Dendritic cell treated with granulocyte-macrophage colony-stimulating factor and Interleukin-4, amounts not matched to agents 40 ng/mL and 50 ng/mL, for 4 days (primary cell): Measurements from ENCODE around the gene CAPN15.

Source experiments
- H3K27ac Mint-ChIP-seq: one replicate; pipeline ENCODE4 v1.8.0; 2022; ENCODE audit warnings: mild to moderate bottlenecking, mixed read lengths
- H3K27me3 Mint-ChIP-seq: one replicate; pipeline ENCODE4 v1.8.0; 2022; ENCODE audit warnings: mild to moderate bottlenecking, mixed read lengths
- H3K36me3 Mint-ChIP-seq: one replicate; pipeline ENCODE4 v1.8.0; 2022; ENCODE audit warnings: low read depth, mixed read lengths
- H3K4me1 Mint-ChIP-seq: one replicate; pipeline ENCODE4 v1.8.0; 2022; ENCODE audit warnings: low read depth, mixed read lengths
- H3K4me3 Mint-ChIP-seq: one replicate; pipeline ENCODE4 v1.8.0; 2022; ENCODE audit warnings: mild to moderate bottlenecking, moderate library complexity, mixed read lengths
- H3K9me3 Mint-ChIP-seq: one replicate; pipeline ENCODE4 v1.8.0; 2022; ENCODE audit warnings: mixed read lengths
- intact Hi-C: fragments of 100-400 bp; cut with micrococcal nuclease; formaldehyde crosslinking; loops from one replicate; pipeline ENCODE4 v1.15.0; 2022

Gene CAPN15

GRCh38 chr16:525520-526180 lies 1.9 kb upstream of the CAPN15 start:
- intact Hi-C loops, result no loop called here
- H3K4me3 Mint-ChIP-seq, result peak overlapping the region; percentile 82
- H3K27me3 Mint-ChIP-seq, result no peaks in the 10 kb centered on the region
- H3K36me3 Mint-ChIP-seq, result peaks cover 34% of the 10 kb centered on the region
- no peaks in the 10 kb centered on the region for H3K9me3 Mint-ChIP-seq
- peaks cover 60% of the 10 kb centered on the region for H3K4me1 Mint-ChIP-seq
- H3K27ac Mint-ChIP-seq, result peak overlapping the region; percentile 84

GRCh38 chr16:526181-527014 lies 1.1 kb upstream of the CAPN15 start:
- Mint-ChIP-seq H3K27me3 (no peaks in the 10 kb centered on the region), H3K4me3 (peak overlapping the region; percentile 82), H3K36me3 (peaks cover 31% of the 10 kb centered on the region), H3K4me1 (peaks cover 61% of the 10 kb centered on the region), H3K9me3 (no peaks in the 10 kb centered on the region), H3K27ac (peak overlapping the region; percentile 84)
- intact Hi-C loops, result no loop called here

DNA sequence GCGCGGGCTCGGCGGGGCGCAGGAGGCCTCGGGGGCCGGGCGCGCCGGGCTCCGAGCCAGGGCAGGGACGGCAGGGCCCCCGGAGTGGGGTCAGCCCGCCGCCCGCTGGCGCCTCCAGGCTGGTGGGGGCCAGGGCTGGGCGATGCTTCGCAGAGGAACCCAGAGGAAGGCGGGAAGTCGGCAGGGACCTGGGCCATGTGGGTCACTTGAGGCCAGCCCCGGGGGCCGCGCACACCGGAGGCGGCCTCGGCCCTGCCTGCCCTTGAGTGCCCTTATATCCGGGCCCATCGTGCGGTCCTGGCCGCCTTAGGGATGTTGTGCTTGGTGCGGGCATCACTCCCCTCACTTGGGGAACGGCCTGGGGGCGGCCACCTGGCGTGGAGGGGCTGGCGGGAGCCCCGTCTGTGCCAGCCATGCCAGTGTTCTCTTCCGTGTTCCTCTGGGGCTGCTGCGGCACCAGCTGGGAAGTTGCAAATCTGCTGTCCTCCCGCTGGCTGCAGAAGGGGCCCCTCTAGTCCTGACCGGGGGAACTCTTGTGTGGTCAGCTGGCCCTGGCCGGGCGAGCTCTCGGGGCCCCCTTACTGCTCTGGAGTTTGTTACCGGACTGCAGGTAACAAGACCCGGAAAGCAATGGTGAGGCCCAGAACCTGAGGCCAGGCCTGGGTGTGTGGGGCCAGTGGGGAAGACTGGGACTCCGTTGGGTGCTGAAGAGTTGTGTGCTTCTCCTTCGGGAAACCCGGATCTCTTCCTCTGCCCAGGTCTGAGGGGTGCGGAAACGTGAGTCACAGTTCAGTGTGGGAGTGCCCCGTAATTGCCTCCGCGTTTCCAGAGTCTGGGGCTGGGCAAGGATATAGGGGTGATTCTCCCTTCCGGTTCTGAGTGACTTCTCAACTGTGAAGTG lies 849 bp downstream of the CAPN15 start:
- peaks cover 57% of the 10 kb centered on the region for H3K4me1 Mint-ChIP-seq

DNA sequence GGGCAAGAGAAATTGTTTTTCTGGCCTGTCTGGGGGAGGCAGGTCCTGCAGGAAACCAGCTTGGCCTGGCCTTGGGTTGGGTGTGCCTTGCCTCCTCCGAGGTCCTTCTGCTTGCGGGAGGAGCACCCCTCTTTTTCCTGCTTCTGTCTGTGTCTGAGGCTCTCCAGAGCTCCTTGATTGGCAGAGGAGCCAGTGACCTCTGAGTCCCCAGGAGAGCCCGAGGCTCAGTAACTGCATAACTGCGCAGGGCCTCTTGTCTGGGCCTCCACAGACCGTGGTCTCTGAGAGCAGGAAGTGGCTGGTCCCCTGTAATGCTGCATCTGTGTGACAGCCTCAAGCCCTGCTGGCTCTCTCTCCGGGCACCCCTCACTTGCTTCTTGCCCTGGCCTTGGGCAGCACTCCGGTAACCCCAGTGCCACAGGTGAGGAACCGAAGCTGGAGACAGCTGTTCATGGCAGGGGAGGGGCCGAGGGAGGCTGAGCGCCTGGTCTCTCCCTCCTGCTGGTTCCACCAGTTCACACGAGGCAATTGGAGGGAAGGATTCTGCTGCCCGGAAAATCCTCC lies 1.6 kb downstream of the CAPN15 start:
- Mint-ChIP-seq H3K9me3 (no peaks in the 10 kb centered on the region), H3K27me3 (no peaks in the 10 kb centered on the region), H3K27ac (peak overlapping the region; percentile 89), H3K36me3 (peaks cover 39% of the 10 kb centered on the region), H3K4me1 (peaks cover 57% of the 10 kb centered on the region), H3K4me3 (peak overlapping the region; percentile 89)
- intact Hi-C loops, result no loop called here

More for the DNA sequence above, 849 bp downstream of the CAPN15 start:
- Mint-ChIP-seq H3K27me3 (no peaks in the 10 kb centered on the region), H3K27ac (peak overlapping the region; percentile 89), H3K9me3 (no peaks in the 10 kb centered on the region), H3K36me3 (peaks cover 32% of the 10 kb centered on the region), H3K4me3 (peak overlapping the region; percentile 89)
- intact Hi-C loops, result no loop called here

DNA sequence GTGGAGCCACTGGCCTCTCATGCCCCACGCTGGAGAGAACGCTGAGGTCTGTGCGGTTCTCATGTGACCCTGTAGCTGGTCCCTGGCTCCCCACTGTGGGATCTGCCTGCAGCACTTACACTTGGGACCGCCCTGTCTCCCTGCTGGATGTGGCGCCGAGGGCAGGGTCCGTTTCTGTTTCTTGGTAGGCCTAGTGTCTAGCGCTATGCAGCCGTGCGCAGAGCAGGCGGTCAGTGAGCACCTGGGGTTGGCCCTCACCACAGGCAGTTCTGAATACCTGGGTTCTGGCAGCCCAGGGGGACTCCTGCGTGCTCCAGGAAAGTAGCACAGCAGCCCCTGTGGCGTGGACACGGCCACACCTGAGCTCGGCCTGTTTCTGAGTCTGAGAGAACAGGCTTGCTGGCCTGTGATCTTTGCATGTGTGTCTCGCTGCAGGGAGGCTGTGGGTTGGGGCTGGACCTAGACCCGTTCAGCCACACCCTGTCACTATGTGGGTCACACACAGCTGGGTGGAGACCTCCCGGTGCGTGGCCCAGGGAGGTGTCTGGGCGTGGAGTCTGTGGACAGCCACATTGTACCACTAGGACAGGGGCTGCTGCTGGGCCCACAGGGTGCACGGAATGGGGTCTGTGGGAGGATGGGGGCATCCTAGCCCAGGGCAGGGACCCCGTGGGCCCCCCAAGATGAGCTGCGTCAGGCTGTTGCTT lies 2.8 kb downstream of the CAPN15 start:
- no peaks in the 10 kb centered on the region for H3K27me3 Mint-ChIP-seq
- H3K4me3 Mint-ChIP-seq, result peak overlapping the region; percentile 39
- H3K4me1 Mint-ChIP-seq, result peaks cover 61% of the 10 kb centered on the region
- peaks cover 48% of the 10 kb centered on the region for H3K36me3 Mint-ChIP-seq
- peak overlapping the region; percentile 45 for H3K27ac Mint-ChIP-seq
- H3K9me3 Mint-ChIP-seq, result no peaks in the 10 kb centered on the region
- intact Hi-C loops, result no loop called here

- Mint-ChIP-seq H3K4me1 (peaks cover 53% of the 10 kb centered on the region), H3K27ac (no peak overlapping the region), H3K9me3 (no peaks in the 10 kb centered on the region), H3K27me3 (no peaks in the 10 kb centered on the region), H3K4me3 (no peak overlapping the region), H3K36me3 (peaks cover 61% of the 10 kb centered on the region)
- intact Hi-C loops, result no loop called here
Measured at GRCh38 chr16:531494-532125, 4.1 kb downstream of the CAPN15 start.

DNA sequence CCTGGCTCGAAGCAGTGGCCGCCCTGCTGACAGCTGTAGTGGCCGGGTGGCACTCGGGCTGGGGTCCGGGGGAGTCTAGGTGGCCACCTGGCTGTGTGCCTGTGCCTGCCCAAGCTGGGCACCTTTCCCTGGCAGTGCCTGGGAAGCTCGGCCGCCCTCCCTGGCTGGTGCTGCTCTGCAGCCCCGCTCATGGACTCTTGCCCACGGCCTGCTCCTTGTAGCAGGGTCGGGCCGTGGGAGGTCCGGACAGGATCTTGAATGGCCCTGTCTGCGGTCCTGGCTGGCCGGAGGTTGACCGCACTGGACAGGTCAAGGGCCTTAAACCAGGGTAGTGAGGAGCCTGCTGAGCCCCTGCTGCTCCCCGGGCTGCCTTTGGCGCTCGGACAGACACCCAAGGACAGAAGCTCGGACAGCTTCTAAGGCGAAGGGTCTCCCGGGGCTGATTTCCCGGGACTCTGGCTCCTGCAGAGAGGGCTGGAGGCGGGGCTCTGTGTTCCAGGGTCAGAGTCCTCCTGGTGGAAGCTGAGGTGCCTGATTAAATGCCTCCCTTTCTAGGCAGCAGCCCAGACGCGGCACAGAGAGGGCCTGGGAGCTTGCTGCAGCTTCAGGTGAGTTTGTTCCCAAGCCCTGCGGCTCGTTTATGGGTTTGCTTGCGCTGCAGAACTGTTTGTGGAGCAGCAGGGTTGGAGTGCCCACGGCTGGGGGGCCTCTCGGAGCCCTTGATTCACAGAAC lies 6.0 kb downstream of the CAPN15 start:
- Mint-ChIP-seq H3K4me3 (no peak overlapping the region), H3K27me3 (no peaks in the 10 kb centered on the region), H3K36me3 (peaks cover 72% of the 10 kb centered on the region), H3K4me1 (peaks cover 49% of the 10 kb centered on the region), H3K27ac (no peak overlapping the region), H3K9me3 (no peaks in the 10 kb centered on the region)
- intact Hi-C loops, result no loop called here

- Mint-ChIP-seq H3K27me3 (no peaks in the 10 kb centered on the region), H3K4me3 (no peak overlapping the region), H3K27ac (peak overlapping the region; percentile 72), H3K4me1 (peaks cover 43% of the 10 kb centered on the region), H3K36me3 (peaks cover 72% of the 10 kb centered on the region), H3K9me3 (no peaks in the 10 kb centered on the region)
- intact Hi-C loops, result no loop called here
Measured at GRCh38 chr16:534135-534534, 6.6 kb downstream of the CAPN15 start.

GRCh38 chr16:534856-535445 lies 7.4 kb downstream of the CAPN15 start:
- H3K4me1 Mint-ChIP-seq, result peaks cover 35% of the 10 kb centered on the region
- H3K27ac Mint-ChIP-seq, result peak overlapping the region; percentile 72
- intact Hi-C loops, result no loop called here
- peaks cover 72% of the 10 kb centered on the region for H3K36me3 Mint-ChIP-seq
- no peak overlapping the region for H3K4me3 Mint-ChIP-seq
- no peaks in the 10 kb centered on the region for H3K9me3 Mint-ChIP-seq
- H3K27me3 Mint-ChIP-seq, result no peaks in the 10 kb centered on the region

GRCh38 chr16:535446-536405 lies 8.2 kb downstream of the CAPN15 start:
- H3K27ac Mint-ChIP-seq, result peak overlapping the region; percentile 72
- intact Hi-C loops, result no loop called here

GRCh38 chr16:536746-537145 lies 9.2 kb downstream of the CAPN15 start:
- Mint-ChIP-seq H3K9me3 (no peaks in the 10 kb centered on the region), H3K4me1 (peaks cover 27% of the 10 kb centered on the region), H3K27ac (no peak overlapping the region), H3K4me3 (no peak overlapping the region), H3K36me3 (peaks cover 80% of the 10 kb centered on the region), H3K27me3 (no peaks in the 10 kb centered on the region)
- intact Hi-C loops, result no loop called here

More at GRCh38 chr16:535446-536405, 8.2 kb downstream of the CAPN15 start:
- Mint-ChIP-seq H3K27me3 (no peaks in the 10 kb centered on the region), H3K36me3 (peaks cover 72% of the 10 kb centered on the region), H3K4me3 (no peak overlapping the region), H3K4me1 (peaks cover 27% of the 10 kb centered on the region), H3K9me3 (no peaks in the 10 kb centered on the region)
